ENCODE data around the gene KCNK10.

KCNK10 gene

DNA sequence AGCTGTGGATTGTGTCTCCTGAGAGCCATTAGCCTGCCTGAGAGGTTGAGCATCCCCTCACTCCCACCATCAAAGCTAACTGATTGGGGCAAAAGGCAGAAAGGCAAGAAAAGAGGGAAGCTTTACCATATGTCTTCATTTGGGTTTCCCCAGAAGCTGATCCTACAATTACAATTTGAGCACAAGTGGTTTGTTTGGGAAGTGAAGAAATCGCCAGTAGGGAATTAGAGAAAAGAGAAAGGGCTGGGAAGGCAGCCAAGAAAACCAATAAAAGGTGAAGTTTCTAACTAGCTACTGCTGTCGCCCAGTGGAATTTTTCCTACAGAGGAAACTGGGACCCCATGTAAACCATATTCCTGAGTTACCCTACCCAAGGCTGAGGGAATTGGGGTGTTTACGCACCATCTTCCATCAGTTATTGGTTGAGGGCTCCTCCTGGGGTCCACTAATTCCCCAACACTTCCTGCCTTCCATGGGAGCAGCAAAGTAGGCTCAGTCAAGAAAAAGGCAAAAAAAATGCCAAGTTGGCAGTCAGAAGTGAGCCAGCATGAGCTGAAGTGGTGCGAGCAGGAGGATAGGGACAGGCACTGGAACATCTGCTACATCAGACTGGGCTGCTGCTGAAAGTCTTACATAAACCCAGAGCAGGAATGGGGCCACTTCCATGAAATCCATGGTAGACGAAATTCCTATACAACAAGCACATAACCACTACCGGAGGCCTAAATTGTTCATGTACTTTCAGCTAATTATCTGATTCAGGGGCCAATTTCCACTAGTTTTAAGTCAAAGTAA is 17.3 kb downstream of the KCNK10 start:
- DNase-seq (ENCODE audit: extremely low read depth, low read depth) = no peak
- TF ChIP-seq, protein P1, sequence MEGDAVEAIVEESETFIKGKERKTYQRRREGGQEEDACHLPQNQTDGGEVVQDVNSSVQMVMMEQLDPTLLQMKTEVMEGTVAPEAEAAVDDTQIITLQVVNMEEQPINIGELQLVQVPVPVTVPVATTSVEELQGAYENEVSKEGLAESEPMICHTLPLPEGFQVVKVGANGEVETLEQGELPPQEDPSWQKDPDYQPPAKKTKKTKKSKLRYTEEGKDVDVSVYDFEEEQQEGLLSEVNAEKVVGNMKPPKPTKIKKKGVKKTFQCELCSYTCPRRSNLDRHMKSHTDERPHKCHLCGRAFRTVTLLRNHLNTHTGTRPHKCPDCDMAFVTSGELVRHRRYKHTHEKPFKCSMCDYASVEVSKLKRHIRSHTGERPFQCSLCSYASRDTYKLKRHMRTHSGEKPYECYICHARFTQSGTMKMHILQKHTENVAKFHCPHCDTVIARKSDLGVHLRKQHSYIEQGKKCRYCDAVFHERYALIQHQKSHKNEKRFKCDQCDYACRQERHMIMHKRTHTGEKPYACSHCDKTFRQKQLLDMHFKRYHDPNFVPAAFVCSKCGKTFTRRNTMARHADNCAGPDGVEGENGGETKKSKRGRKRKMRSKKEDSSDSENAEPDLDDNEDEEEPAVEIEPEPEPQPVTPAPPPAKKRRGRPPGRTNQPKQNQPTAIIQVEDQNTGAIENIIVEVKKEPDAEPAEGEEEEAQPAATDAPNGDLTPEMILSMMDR (IDR thresholded peaks at IDR 0.05; ENCODE audit: low read depth, low read length) = no peak

DNA sequence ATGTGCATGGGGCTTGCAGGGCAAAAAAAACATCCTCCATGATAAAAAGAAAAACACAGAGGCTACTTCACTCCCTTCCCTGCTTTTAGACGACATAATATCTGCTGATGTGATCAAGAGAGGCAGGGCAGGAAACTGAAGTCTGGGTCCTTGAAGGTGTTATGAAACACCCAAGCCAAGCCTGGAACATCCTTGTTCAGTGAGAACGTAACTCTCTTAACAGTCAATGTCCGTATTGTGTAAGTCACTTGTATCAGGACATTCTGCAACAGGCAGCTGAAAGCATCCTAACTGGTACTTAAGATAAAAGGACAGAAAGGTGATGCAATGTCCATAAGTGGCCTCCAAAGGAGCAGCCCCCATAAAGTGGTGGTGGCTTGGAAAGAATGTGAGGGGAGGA is 20.0 kb downstream of the KCNK10 start:
- no peak for DNase-seq (ENCODE audit: extremely low read depth, low read depth)
- TF ChIP-seq, protein P1 (IDR thresholded peaks at IDR 0.05; ENCODE audit: low read depth, low read length) = no peak

DNA sequence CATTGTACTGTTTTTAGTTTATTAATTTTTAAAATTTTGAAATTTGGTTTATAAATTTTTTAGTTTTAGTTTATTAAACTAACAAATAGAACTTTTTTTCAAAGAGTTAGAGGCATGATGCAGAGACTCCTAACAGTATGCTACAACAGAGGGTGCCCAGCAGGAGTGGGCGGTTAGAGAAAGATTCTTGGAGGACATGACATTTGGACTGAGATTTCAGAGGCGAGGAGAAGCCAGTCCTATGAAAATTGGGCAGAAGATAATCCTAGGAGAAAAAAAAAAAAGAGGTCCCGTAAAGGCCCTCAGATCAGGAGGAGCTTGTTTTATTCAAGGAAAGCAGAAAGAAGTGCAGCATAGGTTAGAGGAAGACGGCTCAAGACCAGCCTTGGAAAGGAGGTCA is 21.7 kb downstream of the KCNK10 start:
- no peak for DNase-seq (ENCODE audit: extremely low read depth, low read depth)
- TF ChIP-seq, protein P1 (IDR thresholded peaks at IDR 0.05; ENCODE audit: low read depth, low read length) = no peak

DNA sequence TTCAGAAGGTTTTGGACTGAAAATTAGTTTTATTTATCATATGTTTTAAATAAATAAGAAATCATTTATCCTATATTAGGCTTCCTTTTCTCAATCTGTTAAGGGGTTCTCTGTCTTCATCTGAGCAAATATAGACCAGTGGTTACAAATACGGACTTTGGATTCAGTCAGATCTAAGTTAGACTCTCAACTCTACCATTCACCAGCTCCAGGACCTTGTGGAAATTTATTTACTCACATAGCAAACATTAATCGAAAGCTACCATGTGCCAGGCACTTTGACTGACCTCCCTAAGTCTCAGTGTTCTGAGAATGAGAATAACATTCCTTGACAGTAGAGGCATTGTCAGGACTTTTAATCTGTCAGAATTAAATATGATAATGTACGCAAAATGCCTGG is 22.3 kb downstream of the KCNK10 start:
- TF ChIP-seq, protein P1 (IDR thresholded peaks at IDR 0.05; ENCODE audit: low read depth, low read length) = no peak
- no peak for DNase-seq (ENCODE audit: extremely low read depth, low read depth)

DNA sequence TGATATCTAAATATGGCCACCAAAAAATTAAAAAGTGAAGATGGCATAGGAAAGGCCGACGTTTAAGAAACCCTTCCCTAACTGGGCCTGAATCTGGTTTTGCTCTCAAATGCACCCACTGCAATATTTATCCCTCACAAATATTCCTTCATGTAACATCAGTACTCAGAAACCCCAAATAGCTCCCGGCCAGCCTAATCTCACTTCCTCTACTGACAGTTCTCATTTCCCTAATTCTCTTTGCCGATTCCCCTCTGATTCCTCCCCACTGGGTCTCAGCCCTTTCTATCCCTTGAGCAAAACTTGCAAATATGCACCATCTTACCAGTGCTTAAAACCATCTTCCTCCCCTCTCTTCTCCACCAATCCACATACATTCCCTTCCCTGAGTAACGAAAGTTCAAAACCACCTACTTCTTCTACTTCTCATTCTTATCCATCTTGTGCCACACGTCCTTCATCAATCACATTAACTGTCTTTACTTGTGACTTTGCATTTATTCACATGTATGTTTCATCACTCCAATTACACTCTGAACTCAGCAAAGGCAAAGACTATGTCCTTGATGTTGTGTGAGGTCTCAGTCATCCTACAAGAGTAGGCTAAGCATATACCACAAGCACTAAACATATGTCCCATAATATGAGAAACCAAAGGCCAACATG is 23.1 kb downstream of the KCNK10 start:
- TF ChIP-seq, protein P1 (IDR thresholded peaks at IDR 0.05; ENCODE audit: low read depth, low read length) = no peak
- no peak for DNase-seq (ENCODE audit: extremely low read depth, low read depth)

DNA sequence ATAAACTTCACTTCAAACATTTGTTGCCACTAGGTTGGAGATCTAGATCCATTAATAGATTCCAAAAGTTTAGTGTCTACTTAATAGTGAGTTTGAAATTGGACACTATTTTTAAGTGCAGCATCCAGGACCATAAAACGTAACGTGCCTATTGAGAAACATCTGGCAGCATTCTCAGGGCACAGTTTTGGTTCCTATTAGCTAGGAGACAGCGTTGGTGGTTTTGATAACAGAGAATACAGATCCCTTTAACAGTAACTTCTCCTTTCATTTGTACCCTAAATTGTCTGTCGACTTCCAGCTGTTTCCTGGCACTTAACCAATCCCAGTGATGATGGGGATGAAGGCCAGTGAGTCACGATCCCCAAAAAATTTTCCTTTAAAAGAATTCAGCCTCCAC is 25.8 kb downstream of the KCNK10 start:
- TF ChIP-seq, protein P1 (IDR thresholded peaks at IDR 0.05; ENCODE audit: low read depth, low read length) = no peak
- no peak for DNase-seq (ENCODE audit: extremely low read depth, low read depth)

DNA sequence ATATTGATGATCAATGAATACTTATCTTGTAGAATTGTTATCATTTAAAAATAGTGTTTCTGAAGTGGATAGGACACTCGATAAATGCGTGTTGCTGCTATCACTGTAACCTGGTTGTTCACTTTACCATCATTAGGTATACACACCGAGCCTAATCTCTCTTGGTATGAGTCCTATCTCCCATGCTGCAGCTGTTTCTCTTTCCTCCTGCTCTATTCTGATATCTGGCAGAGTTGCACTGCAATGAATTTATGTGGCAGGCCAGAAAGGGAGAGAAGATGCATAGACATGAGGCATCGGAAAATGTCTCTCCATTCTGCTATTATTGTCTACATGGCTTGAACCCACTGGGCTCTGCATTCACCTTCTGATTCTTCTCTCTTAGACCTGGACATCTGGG is 26.7 kb downstream of the KCNK10 start:
- TF ChIP-seq, protein P1 (IDR thresholded peaks at IDR 0.05; ENCODE audit: low read depth, low read length) = no peak

More for the DNA sequence above, 26.7 kb downstream of the KCNK10 start:
- no peak for DNase-seq (ENCODE audit: extremely low read depth, low read depth)
